NOMO-1 treated with dmso at 0.1 percent for 144 hours (cell line): ENCODE data around the gene MYO3B.
"Not testable (repeated sequence)": the region's sequence is repeated elsewhere in the genome, so short reads cannot be mapped to it uniquely, and the experiment has no call there.

Experiments
- DNase-seq: peaks from one replicate; lab custom pipeline; 2025; ENCODE audit not compliant: unreplicated experiment; lab: John Stamatoyannopoulos, UW

The MYO3B gene

GRCh38 chr2:170332676-170333402 is 154.9 kb downstream of the MYO3B start:
- DNase-seq: no peak

- no peak for DNase-seq
These were observed 157.4 kb downstream of the MYO3B start for GRCh38 chr2:170335351-170335750.

- no peak for DNase-seq
These were observed 158.5 kb downstream of the MYO3B start for GRCh38 chr2:170336408-170336807.

DNA sequence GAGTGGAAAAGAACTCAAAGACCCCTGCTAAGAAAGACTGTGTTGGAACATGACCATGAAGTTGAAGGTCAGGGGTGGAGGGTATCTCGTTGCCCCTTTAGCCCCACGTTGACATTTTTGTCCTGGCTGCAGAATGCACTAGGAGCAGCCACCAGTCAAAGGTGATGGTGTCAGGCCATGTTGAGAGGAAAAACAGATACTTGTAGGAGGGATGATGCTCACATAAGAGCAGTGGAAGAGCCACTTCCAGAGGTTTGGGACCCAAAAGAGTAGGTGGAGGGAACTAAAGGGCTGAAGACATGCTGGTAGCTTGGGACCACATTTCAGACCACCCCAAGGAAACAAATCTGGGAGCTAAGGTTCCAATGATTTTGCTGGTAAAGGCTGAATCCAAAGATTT is 159.0 kb downstream of the MYO3B start:
- no peak for DNase-seq

DNA sequence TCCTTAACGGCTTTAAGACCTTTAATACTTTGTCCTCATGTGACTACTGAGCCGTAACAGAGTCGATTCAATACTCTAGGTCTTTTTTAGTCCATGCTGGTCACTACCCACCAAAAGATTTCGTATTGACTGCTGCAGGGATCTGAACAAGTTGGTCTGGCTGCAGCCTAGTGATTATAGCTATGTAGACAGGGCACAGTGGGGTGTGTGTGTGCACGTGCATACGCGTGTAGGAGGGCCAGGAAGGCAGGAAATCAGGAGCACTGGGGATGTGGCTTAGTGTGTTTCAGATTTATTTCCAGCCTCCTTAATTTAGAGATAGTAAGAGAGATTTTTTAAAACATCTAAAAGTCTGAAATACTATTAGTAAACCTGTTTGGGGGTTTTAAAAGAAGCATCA is 161.4 kb downstream of the MYO3B start:
- DNase-seq: no peak

DNA sequence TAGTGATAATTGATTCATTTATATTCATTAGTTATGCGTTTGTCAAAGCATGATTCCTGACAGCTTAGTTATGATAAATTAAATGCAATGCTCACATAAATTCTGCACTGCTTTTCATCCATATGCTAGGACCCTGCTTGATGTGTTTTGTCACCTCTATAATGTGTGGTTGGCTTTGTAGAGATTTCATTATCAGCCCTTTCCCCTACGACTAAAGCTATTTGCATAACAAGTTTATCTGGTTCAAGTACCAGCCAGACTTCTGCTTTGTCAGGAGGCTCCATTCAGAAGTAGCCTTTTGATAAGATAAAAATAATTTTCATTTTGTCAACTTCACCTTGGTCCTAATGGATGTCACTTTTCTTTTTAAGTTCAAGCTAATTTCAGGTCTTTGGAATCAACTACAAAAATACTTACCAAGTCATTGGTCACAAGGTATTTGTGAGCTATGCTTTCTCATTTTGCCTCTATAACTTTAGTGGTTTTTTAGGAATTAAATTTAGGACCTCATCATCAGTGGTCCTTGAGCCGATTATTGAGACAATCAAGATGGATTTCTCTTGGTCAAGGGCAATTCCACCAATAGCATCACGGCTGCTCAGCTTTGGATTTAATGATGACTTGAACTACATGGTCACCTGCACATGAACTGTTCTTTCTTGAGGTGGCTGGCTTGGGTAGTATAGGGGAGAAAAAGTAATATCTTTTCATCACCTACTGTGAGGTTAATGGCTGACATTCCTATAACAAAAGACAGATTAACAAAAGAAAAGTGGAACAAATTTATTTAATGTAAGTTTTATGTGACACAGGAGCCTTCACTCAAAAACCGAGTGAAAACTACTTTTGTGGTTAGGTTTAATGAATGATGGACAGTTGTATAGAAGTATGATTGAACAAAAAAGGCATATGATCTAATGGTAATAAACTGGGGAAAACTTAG is 162.1 kb downstream of the MYO3B start:
- no peak for DNase-seq

DNA sequence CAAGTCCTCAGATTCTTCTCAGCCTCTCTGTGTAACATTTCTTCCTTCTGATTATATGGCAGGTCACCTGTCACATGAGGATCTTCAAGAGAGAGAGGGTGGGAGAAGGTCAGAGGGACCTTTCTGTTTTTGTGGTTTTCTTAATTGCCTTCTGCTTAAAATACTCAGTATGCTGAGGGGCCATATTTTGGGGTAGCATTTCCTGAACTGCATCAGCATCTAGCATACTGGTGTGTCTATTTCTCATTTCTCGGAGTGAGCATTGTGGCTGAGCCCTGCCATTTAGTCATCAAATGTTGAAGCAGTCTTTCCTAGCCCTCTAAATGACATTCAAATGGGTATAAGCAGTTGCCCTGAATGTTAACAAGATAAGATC is 162.7 kb downstream of the MYO3B start:
- DNase-seq: peak; percentile 37

- no peak for DNase-seq
These were observed 164.0 kb downstream of the MYO3B start for GRCh38 chr2:170341684-170342623.

DNA sequence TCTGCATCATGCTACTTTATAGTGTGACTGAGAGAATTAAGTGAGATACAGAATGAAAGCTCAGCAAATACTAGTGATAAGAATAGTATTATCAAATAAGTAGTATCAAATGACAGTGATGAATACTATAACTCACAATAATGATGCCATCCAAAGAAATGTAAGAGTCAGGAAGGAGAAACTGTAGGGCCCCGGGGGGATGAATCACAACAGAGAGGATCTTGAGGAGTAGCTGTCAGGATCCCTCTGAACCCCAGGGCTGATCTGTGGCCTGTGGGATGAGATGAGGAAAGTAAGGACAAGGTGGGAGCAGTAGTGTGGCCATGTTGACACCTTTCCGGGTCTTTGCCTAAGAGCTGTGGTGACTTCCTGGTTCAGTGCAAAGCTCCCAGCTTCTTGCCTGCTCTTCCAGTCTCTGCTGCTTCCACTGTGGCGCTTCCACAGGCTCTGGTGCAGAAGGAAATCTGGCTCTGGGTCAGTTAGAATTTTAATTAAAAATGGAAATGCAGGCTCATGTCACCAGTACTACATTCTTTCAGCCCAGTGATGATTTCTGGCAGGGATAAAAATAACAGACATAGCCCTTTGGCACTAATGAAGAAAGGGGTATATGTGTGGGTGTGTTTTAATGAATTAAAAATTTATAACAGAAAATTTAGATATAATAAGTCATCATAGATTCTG is 166.9 kb downstream of the MYO3B start:
- no peak for DNase-seq

- no peak for DNase-seq
These were observed 167.7 kb downstream of the MYO3B start for GRCh38 chr2:170345607-170346006.

GRCh38 chr2:170349269-170349668 is 171.3 kb downstream of the MYO3B start:
- DNase-seq: not testable (repeated sequence)

DNA sequence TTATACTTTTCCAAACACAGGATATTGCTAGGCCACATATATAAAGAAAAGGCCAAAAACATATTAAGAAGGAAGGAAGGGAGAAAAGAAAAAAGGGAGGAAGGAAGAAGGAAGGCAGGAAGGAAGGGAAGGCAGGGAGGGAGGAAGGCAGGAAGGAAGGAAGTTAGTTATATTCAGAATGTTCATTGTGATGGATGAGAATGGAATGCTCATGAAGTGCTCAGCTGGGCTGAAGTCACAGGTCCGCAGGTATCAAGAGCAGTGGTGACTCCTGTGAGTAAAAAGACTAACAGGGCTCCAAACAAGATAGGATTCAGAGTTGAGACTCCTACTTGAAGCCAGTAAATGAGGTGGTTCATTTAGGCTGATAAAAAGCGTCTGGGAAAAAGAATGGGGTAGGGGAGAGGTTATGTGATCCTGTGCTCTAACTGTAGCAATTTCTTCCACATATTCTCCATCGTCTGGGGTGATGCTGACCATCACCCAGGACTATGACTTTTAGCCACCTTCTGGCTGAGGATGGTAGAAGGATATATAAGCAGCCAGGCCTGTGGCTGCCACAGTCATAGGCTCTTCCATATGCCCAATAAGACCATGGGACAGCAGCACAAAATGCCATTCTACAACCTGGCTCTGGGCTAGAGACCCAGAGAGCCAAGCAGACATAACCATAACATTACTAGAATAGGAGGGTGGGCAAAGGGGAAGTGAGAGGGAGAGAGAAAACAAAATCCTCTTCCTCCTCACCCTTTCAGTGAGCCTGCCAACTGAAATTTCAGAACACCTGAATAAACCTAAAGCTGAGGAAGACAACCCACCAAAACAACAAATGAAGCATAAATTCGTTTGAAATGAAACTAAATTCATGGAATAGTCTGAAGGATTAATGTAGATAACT is 173.2 kb downstream of the MYO3B start:
- no peak for DNase-seq

DNA sequence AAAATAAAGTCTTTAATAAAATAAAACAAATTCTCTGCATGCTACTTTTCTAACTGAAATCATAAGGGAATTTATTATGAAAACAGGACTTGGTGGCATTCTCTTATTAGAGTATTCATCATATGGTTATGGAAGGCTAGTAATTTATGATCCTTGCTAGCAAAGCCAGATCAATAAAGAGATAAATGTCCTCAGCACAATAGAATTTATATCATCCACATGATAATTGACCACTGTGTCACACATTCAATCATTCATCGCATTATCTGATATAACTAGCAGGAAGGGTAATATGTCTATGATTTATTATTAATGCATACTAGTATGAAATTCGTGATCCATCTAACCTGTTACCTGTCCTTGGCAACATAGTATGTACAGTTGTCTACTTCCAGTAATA is 175.8 kb downstream of the MYO3B start:
- no peak for DNase-seq

DNA sequence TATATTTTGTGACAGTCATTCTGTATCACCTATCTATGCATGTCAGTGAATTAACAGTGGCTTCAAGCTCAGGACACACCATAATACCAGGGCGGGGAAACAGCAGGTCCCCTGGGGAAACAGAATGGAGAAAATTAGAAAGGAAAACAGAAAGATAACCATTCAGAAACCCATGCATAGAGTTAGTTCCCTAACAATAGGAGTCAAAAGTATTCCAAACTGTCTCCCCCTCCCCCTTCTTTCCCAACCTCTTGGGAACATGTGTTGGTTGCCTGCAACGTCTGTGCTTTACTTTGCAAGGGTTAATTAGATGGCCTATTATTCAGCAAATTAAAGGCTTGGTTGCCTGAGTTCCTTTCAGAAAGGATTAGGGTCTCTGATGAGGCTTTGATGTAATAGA is 176.4 kb downstream of the MYO3B start:
- no peak for DNase-seq

DNA sequence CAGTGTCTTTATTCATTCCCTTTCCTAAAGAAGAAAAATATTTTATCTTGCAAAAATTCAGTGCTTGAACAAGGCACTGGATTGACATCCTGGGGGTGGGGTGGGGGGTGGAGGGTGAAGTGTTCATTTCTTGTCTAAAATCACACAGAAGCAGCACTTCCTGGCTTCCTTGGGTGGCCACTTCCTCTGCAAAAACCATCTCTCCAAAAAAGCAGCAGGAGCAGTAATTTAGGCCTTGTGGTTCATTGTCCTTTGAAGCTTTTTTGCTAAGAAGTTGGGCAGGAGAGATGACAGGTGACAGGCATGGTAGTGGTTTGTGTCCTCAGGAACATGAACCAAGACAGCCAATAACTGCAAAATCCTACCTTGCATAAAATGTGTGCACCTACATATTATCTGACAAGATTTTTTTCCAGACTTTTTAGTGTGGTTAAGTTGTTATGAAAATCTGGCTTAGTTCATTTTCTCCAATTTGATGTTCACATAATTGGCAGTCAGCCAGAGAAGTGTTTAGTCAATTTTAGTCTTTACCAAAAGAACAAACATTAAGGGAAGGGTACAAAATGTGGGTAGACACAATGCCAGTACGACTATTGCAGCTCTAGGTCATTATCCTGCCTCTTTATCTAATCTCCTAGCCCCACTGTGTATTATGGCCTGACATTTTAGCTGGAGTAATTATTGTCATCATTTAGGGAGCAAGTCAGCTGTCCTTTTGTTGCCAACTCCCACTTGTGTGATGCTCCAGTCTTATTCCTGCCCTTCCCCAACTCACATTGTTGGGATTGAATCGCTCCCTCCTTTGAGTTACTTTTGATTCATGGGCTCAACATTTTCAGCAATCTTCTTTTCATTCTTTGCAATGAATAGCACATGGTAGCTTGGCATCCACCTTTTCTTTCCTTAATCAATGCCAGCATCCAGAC is 177.2 kb downstream of the MYO3B start:
- no peak for DNase-seq

GRCh38 chr2:170359466-170359865 is 181.5 kb downstream of the MYO3B start:
- no peak for DNase-seq

- DNase-seq: no peak
These were observed 182.7 kb downstream of the MYO3B start for GRCh38 chr2:170360546-170361089.
